ENCODE data around the gene EFCAB10.
A peak's percentile ranks its signal among the peaks of the same experiment; 100 is the strongest.
"Not testable (repeated sequence)": the region's sequence is repeated elsewhere in the genome, so short reads cannot be mapped to it uniquely, and the experiment has no call there.

Gene EFCAB10

DNA sequence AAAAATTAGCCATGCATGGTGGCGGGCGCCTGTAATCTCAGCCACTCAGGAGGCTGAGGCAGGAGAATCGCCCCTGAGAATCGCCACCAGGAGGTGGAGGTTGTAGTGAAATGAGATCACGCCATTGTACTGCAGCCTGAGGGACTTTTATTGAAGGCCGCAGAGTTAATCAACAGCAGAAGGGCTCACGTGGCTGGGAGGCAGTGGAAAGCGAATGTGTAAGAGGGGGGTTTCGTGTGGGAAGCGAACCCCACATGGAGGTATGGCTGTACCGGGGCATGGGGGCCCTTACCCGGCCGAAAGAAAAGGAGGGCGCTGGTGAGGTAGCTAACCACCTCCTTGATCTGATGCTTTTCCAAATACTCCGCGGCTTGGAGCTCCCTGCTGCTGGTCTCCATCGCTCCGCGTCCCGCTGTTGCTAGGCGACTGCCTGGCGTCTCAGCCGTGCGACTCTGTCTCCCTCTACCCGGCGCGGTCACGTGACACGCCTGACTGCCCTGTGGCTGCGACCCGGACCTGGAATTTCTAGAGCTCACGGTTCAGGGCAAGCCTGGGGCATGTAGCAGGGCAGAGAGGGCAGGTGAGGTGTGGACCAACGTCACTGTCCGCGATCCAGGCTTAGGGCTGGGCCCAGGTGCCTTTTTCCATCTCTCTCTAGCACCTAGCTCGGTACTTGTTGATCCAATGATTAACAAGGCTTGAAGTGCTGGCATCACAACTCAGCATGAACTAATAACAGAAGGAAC lies at the start of gene EFCAB10:
EFCAB10 (minus strand) TSS at position 428 of the 746 bp plus-strand sequence; CDS start at position 398, 30 bp downstream.
- peak; percentile 81 to 94 for DNase-seq

GRCh38 chr7:105625986-105626385 lies 44.7 kb upstream of the EFCAB10 start:
- no peak for DNase-seq

GRCh38 chr7:105623906-105624305 lies 42.6 kb upstream of the EFCAB10 start:
- DNase-seq, result no peak

GRCh38 chr7:105623378-105623777 lies 42.1 kb upstream of the EFCAB10 start:
- no peak for DNase-seq

DNA sequence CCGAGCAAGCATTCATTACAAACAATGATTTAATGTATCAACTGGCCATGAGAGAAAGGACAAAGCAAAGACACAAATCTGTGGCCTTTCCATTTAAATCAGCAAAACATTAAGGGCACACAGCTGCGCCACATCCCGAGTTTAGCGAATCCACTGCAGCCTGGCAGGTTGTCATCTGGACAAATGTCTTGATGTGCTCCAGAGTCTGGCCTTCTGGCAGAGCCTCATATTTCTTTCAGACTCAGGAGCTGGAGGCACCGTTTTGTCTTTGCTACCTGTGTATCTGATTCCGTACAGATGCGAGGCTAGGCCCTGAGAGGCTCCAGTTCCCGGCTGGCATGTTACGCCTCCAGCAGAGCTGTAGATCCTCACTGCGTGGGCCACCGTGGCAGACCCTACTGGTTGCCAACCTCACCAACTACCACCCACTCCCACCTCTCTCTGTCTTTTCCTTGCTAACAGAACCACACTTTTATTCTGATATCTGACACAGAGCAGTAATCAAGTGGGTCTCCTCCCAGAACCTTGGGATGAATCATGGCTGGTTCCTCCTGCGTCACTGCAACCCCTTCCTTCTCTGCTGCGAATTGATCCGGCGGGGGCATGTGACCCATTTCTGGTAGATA lies 40.9 kb upstream of the EFCAB10 start:
- DNase-seq, result no peak

GRCh38 chr7:105621617-105622016 lies 40.3 kb upstream of the EFCAB10 start:
- DNase-seq, result no peak

- no peak for DNase-seq
These were observed 39.9 kb upstream of the EFCAB10 start for GRCh38 chr7:105621176-105621575.

DNA sequence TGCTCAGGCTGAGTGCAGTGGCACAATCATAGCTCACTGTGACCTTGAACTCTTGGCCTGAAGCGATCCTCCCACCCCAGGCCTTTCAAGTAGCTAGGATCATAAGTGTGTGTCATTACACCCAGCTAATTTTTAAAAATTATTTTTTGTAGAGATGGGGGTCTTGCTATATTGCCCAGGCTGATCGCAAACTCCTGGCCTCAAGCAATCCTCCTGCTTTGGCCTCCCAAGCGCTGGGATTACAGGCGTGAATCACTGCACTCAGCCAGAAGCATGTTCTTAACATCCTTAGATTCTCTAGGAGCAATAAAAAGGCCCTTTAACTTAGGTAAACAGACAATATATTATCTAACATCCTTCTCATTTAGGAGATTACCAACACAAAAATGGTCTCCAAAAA lies 38.3 kb upstream of the EFCAB10 start:
- DNase-seq, result no peak

DNA sequence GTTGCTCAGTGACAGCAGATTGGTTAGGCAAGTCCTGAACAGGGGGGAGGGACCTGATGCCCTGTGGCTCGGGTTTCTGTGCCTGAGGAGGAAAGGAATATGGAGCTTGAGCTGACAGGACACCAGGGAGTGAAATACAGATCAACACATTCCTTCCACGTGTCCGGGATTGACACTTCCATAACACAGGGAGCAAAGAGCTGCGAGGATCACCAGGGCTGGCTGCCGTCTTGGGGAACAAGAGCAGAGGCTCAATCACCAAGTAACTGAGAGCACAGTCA lies 36.7 kb upstream of the EFCAB10 start:
- no peak for DNase-seq

GRCh38 chr7:105617280-105618015 lies 36.2 kb upstream of the EFCAB10 start:
- DNase-seq, result no peak

DNA sequence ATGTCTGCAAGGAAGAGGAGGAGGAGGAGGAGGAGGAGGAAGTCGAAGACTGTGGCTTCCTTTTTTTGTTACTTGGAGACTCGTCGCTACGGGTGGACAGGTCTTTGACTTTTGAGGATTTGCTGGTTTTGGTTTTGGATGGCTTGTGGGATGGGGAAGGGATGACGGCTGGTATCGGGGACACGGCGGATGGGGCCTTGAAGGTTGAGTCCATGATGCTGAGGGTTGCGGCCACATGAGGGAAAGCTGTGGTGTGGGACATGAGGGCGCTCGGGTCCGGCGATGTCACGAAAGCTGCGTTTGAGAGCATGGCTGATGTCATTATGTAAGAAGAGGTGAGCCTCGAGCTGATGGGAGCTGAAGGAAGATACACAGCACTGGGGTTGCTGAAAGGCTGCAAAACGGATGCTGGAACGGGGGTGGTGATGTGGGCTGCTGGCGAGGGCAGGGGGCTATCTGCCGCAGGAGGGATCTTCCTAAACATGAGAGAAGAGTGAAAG lies 33.1 kb upstream of the EFCAB10 start:
- no peak for DNase-seq

GRCh38 chr7:105613611-105614330 lies 32.5 kb upstream of the EFCAB10 start:
- no peak for DNase-seq

GRCh38 chr7:105612806-105613205 lies 31.5 kb upstream of the EFCAB10 start:
- no peak for DNase-seq

- DNase-seq, result no peak
These were observed 30.8 kb upstream of the EFCAB10 start for GRCh38 chr7:105611856-105612775.

GRCh38 chr7:105610165-105610930 lies 29.1 kb upstream of the EFCAB10 start:
- DNase-seq, result no peak

DNA sequence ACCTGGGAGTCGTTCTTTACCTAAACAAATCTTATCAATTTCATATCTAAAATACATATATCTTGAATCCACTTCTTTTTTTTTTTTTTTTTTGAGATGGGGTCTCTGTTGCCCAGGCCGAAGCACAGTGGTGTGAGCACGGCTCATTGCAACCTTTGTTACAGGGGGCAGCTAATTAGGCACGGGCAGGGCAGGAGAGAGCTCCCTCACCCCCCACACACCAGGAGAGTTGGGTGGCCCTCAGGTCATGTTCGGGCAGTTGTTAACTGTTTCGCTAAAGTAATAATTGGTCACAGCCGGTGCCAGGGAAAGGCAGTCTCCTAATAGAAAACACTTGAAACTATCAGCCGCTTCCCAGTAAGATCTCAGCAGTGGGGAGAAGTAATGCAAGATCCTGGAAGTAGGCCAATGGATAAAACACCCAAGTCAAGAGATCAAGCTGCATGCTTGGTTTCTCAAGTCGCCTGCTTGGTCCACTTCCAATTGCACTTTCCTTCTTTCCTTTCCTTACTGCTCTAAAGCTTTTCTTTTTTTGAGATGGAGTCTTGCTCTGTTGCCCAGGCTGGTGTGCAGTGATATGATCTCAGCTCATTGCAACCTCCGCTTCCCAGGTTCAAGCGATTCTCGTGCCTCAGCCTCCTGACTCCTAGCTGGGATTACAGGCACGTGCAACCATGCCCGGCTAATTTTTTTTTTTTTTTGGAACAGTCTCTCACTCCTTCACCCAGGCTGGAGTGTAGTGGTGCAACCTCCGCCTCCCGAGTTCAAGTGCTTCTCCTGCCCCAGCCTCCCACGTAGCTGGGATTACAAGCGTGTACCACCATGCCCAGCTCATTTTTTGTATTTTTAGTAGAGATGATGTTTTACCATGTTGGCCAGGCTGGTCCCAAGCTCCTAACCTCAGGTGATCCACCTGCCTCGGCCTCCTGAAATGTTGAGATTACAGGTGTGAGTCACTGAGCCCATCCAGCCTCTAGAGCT lies 21.3 kb upstream of the EFCAB10 start:
- DNase-seq, result no peak

DNA sequence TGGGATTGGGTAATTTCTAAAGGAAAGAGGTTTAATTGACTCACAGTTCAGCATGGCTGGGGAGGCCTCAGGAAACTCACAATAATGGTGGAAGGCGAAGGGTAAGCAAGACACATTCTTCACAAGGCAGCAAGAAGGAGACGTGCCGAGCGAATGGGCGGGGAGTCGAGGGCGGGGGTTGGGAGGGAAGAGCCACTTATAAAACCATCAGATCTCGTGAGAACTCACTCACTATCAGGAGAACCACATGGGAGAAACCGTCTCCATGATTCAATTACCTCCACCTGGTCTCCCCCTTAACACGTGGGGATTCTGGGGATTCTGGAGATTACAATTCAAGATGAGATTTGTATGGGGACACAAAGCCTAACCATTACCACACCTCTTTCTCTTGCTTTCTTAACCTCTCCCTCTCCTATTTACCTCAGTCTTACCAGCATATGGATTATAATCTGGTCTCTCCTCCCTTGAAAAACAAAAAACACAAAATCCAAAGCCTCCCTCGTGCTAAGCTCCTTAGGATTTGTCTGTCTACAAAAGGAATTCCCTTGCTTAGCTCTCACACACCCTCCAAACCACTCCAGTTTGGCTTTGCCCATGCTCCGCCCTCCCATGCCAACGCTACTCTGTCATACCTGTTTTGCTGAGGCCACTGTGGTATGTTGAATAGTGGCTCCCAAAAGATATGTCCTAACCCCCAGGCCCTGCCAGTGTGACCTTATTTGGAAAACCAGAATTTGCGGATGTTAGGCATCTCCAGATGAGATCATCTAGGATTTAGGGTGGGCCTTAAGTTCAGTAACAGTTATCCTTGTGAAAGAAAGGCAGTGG lies 19.6 kb upstream of the EFCAB10 start:
- DNase-seq, result no peak

DNA sequence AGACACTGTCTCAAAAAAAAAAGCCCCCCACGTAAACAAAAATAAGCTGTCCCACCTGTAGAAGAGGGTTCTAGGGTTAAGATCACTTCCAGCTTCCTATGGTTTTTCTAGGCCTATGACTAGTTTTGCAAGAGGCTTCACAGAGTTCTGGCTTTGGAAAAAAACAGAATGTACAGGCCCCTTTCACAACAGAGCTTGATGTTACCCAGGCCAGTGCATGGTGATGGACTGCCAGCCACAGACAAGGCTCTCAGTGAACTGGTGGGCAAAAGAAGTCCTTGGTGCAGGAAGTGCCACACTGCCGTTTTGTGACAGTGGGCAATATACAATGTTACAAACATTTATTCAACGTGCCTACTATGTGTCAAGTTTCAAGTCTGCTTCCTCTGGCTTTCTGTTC lies 18.3 kb upstream of the EFCAB10 start:
- no peak for DNase-seq

GRCh38 chr7:105599080-105599479 lies 17.8 kb upstream of the EFCAB10 start:
- DNase-seq, result not testable (repeated sequence)

Measured in NCI-H526 (cell line).